ENCODE results near the gene OXSR1.

- TF ChIP-seq POLR2A (IDR thresholded peaks at IDR 0.05) (no peak), CTCF (IDR thresholded peaks at IDR 0.05) (peak; percentile 11 to 36 (median 26)), EP300 (IDR thresholded peaks at IDR 0.05) (no peak)
Measured at GRCh38 chr3:38297947-38298711, 132.8 kb downstream of the OXSR1 start.
